Lung (tissue), 12 donors: ENCODE data around the gene ANKRD10. TPM values are rescaled to one million over a fixed set of nuclear protein-coding genes. Genes with fewer than 3 reads are reported as not detected.

Source experiments
- ATAC-seq: fragments of 200-7000 bp; cut with Tn5 transposase; one replicate; pipeline ENCODE4 v1.9.1; 2020; ENCODE audit warnings: moderate number of reproducible peaks; ENCODE audit not compliant: insufficient read depth, low FRiP score
- DNase-seq, 3 donors: peaks; one replicate each; pipeline ENCODE4 v3.0.0-alpha.2; 2013 to 2017
- H3K27ac ChIP-seq, 2 donors: one replicate each; pipeline ENCODE4 v1.5.1; 2013; ENCODE audit warnings: mild to moderate bottlenecking in 2 of 2, moderate library complexity in 2 of 2, control low read depth in 1 of 2, inconsistent platforms in 1 of 2, low read depth in 1 of 2, low read length in 1 of 2
- H3K27me3 ChIP-seq, 3 donors: one replicate each; pipeline ENCODE4 v1.5.1; 2013; ENCODE audit warnings: low read length in 2 of 3; ENCODE audit not compliant: control insufficient read depth in 3 of 3, insufficient read depth in 3 of 3
- H3K36me3 ChIP-seq, 4 donors: one replicate each; pipeline ENCODE4 v1.5.1; 2013; ENCODE audit warnings: low read length in 4 of 4, mild to moderate bottlenecking in 1 of 4, moderate library complexity in 1 of 4; ENCODE audit not compliant: control insufficient read depth in 4 of 4, insufficient read depth in 4 of 4
- H3K4me1 ChIP-seq, 5 donors: one replicate each; pipeline ENCODE4 v1.5.1; 2013; ENCODE audit warnings: low read length in 5 of 5, mild to moderate bottlenecking in 2 of 5, moderate library complexity in 1 of 5; ENCODE audit not compliant: control insufficient read depth in 5 of 5, insufficient read depth in 5 of 5
- H3K4me3 ChIP-seq: one replicate; pipeline ENCODE4 v1.5.1; 2013; ENCODE audit warnings: mild to moderate bottlenecking, control low read depth, moderate library complexity
- H3K9ac ChIP-seq, 2 donors: one replicate each; pipeline ENCODE4 v1.5.1; 2013; ENCODE audit warnings: low read length in 2 of 2, control low read depth in 1 of 2; ENCODE audit not compliant: insufficient read depth in 1 of 2
- H3K9me3 ChIP-seq, 4 donors: one replicate each; pipeline ENCODE4 v1.5.1; 2013; ENCODE audit warnings: low read length in 3 of 4, mild to moderate bottlenecking in 1 of 4, moderate library complexity in 1 of 4; ENCODE audit not compliant: control insufficient read depth in 4 of 4, insufficient read depth in 3 of 4
- WGBS, 2 donors: extraction: QIAGEN DNeasy Blood & Tissue Kit; methylation state at CpG; one replicate each; pipeline ENCODE4 v1.1.7; 2013; 5-methylcytosine and 5-hydroxymethylcytosine counted together
- polyA plus RNA-seq, 2 donors: library from polyadenylated mRNA; stranded (reverse); fragments of 200-250 nt; gene quantifications; one replicate each; pipeline ENCODE4 v1.2.1, GENCODE V29; 2013
- total RNA-seq, 2 donors: library from RNA; depleted of rRNA in 1 of 2; stranded (reverse); fragments of >200 nt in 1 of 2; gene quantifications; one replicate each; pipeline ENCODE4 v1.2.1, GENCODE V29; 2014 to 2021
- TF ChIP-seq, protein P1 (sequence below): IDR thresholded peaks from 2 replicates; pipeline ENCODE4 v1.5.1; 2012; ENCODE audit warnings: mild to moderate bottlenecking; ENCODE audit errors: control extremely low read depth, extremely low read depth
- donor health status: control.
- donor health status: control.
- donor health status: Bipolar disorder and iron deficiency.
- donor health status: healthy.
- donor health status: DM: yes; HTN: yes; CAD: no.

ANKRD10 gene
- total and polyA plus RNA-seq, 4 donors: 44.0 to 353 (median 92.3) TPM

DNA sequence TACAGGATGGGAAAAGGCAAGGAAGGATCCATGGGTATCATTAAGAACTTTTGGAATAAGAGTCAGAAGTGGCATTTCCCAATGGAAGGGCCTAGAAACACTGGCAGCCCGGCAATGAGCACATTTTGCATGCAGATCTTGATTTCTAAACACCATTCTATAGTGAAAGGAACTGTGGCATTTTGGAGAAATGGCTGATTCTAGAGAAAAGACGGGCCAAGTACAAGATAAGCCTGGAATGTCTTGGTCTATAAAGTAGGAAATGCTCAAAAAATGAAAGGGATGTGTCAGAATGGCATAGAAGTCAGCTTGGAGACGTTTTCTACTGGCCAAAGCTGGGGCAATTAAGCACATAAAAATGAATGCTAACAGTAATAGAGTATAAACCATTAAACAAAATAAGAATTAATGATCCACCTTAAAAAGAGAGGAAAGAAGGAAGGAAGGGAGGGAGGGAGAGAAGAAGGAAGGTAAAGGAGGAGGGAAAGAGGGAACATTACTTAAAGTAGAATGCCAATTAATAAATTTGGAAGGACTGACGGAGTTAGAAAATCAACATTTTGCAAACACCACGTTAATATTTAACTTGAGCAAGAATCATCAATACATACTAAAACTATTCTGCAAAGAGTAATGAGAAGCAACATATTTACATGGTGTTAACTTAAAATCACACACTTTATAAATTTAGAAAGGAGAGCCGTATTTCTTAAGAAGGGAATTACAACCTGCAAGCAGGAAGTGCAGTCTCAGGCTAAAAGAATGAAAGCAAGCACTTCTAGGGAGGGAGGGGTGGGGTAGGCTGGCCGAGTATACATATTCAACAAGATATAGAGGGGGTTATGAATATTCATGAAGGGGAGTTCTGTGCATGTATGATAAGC is 78.9 kb downstream of the ANKRD10 start:
- H3K36me3 ChIP-seq: no peaks in the 10 kb centered on the region
- DNase-seq: peak in 1 of 3 donors; percentile 41
- no peak overlapping the region for H3K9ac ChIP-seq
- no peak overlapping the region for H3K4me3 ChIP-seq
- no peak for ATAC-seq
- H3K9me3 ChIP-seq: peaks cover 0 to 3% (median under 1%) of the 10 kb centered on the region in 4 donors
- H3K4me1 ChIP-seq: peaks cover 0 to 27% (median 0%) of the 10 kb centered on the region in 5 donors
- WGBS, 2 donors: 59 to 64% methylated on average over 7 of the region's 7 CpGs
- no peak overlapping the region for H3K27ac ChIP-seq
- TF ChIP-seq, protein P1, sequence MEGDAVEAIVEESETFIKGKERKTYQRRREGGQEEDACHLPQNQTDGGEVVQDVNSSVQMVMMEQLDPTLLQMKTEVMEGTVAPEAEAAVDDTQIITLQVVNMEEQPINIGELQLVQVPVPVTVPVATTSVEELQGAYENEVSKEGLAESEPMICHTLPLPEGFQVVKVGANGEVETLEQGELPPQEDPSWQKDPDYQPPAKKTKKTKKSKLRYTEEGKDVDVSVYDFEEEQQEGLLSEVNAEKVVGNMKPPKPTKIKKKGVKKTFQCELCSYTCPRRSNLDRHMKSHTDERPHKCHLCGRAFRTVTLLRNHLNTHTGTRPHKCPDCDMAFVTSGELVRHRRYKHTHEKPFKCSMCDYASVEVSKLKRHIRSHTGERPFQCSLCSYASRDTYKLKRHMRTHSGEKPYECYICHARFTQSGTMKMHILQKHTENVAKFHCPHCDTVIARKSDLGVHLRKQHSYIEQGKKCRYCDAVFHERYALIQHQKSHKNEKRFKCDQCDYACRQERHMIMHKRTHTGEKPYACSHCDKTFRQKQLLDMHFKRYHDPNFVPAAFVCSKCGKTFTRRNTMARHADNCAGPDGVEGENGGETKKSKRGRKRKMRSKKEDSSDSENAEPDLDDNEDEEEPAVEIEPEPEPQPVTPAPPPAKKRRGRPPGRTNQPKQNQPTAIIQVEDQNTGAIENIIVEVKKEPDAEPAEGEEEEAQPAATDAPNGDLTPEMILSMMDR: no peak
- no peaks in the 10 kb centered on the region for H3K27me3 ChIP-seq

DNA sequence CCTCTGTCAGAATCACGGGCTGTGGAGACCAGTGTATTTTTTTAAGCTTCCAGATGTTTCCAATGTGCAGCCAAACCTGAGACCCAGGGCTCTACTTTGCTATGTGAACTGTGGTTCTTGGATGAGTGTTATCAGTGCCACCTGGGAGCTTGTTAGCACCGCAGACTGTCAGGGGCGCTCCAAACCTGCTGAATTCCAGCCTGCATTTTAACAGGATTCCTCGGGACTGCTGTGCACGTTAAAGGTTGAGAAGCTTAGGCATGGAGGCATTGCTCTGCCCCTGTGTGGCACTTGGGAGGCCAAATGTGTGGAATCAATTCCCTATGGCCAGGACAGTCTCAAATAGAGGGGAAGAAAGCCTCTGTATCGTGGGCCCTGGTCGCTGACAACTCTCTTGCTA is 80.3 kb downstream of the ANKRD10 start:
- WGBS, 2 donors: 86 to 93% methylated on average over 7 of the region's 7 CpGs
- Histone ChIP-seq H3K9me3 (peaks cover 0 to 3% (median 0%) of the 10 kb centered on the region in 4 donors), H3K36me3 (no peaks in the 10 kb centered on the region), H3K4me3 (no peak overlapping the region), H3K27ac (no peak overlapping the region), H3K9ac (no peak overlapping the region), H3K27me3 (no peaks in the 10 kb centered on the region), H3K4me1 (peaks cover 0 to 27% (median 0%) of the 10 kb centered on the region in 5 donors)
- DNase-seq (no peak), ATAC-seq (no peak)
- TF ChIP-seq, protein P1: no peak

DNA sequence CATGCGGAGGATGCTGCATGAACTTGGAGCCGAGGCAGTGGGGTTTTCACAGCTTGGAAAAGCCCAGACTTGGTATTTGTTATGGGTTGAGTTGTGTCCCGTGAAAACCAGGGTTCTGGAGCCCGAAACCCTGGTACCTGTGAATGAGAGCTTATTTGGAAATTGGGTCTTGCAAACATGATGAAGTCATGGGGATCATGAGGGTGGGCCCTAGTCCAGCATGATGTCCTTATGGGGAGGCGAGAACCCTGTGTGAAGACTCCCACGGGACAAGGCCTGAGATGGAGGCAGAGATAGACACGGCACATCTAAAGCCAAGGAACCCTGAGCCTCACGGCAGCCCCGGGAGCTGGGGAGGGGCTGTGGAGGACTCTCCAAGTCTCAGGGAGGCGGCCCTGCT is 82.3 kb downstream of the ANKRD10 start:
- Histone ChIP-seq H3K4me3 (no peak overlapping the region), H3K9ac (no peak overlapping the region), H3K9me3 (peaks cover 0 to 3% (median 0%) of the 10 kb centered on the region in 4 donors), H3K4me1 (peaks cover 0 to 17% (median 0%) of the 10 kb centered on the region in 5 donors), H3K36me3 (no peaks in the 10 kb centered on the region), H3K27ac (no peak overlapping the region), H3K27me3 (no peaks in the 10 kb centered on the region)
- DNase-seq (no peak), ATAC-seq (no peak)
- TF ChIP-seq, protein P1: no peak
- WGBS, 2 donors: 79 to 85% methylated on average over 10 of the region's 10 CpGs
